Measurements from ENCODE around the gene STPG1.

STPG1 gene

GRCh38 chr1:24319962-24320361, 93.6 kb downstream of the STPG1 start:
- no peak for DNase-seq (ENCODE audit: low read depth)
- TF ChIP-seq, protein P1, sequence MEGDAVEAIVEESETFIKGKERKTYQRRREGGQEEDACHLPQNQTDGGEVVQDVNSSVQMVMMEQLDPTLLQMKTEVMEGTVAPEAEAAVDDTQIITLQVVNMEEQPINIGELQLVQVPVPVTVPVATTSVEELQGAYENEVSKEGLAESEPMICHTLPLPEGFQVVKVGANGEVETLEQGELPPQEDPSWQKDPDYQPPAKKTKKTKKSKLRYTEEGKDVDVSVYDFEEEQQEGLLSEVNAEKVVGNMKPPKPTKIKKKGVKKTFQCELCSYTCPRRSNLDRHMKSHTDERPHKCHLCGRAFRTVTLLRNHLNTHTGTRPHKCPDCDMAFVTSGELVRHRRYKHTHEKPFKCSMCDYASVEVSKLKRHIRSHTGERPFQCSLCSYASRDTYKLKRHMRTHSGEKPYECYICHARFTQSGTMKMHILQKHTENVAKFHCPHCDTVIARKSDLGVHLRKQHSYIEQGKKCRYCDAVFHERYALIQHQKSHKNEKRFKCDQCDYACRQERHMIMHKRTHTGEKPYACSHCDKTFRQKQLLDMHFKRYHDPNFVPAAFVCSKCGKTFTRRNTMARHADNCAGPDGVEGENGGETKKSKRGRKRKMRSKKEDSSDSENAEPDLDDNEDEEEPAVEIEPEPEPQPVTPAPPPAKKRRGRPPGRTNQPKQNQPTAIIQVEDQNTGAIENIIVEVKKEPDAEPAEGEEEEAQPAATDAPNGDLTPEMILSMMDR (conservative IDR thresholded peaks at IDR 0.05; ENCODE audit: low read depth, low read length), result no peak
- H3K4me3 ChIP-seq (ENCODE audit: low read length), result no peak overlapping the region

DNA sequence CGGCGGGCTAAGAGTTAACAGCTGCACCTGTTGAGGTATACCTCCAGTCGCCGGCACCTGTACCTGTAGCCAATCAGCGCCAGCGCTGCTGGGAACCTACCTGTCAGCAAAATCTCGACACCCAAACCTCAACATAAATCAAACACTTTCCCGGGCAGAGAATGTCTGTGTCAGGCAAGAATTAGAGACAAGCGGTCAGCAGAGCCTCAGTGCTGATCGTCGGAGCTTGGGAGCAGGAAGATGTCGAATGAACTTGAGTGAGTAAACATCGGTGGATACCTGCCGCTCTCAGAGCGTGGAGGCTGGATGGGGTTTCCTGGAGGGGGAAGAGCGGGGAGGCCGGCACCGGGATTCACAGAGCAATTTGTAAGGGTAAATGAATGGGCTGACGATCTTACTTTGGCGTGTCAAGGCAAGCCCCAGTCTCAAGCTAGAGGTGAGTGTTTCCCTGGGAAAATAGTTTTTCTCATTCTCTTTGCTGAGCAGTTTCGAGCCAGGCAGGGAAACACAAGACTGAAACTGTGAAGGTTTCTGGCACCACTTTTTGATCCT, 94.2 kb downstream of the STPG1 start, which contains the start of gene GRHL3:
Gene GRHL3, plus strand, starts transcription at position 46 of the 552 bp plus-strand sequence. Its CDS starts 195 bp downstream, at position 241.
- TF ChIP-seq, protein P1 (conservative IDR thresholded peaks at IDR 0.05; ENCODE audit: low read depth, low read length), result no peak
- peak within 1 kb of the TSS; percentile 26 for H3K4me3 ChIP-seq (ENCODE audit: low read length)
- no peak for DNase-seq (ENCODE audit: low read depth)

DNA sequence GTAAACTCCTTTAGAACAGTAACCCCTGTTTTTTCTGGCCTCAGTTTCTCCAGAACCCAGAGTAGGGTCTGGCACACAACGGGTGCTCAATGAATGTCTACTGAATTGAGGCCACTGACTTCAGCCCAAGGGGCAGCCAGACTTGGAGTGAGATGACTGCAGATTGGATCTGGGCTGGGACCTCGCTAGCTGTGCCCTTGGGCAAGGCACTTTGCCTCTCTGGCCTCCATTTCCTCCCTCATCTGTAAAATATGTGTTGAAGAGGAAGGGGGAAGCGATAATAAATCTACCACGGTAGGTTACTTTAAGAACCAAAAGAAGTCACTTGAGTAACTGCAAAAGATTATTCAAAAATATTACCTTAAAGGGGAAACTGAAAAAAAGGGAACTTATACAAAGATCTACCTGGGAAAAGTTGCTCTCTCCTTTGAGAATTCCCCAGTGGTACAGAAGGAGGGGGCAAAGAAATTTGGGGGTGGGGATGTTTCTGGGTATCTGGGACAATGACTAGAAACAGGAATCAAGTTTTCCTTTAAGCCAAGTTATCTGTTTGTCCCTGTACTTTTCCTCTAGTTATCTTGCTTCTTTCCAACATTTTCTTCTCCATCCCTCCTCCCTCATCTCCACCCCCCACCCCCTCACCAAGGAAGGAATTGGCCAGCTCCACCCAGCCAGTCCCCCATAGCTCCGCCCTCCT, 94.8 kb downstream of the STPG1 start:
- no peak for DNase-seq (ENCODE audit: low read depth)
- peak overlapping the region; percentile 26 for H3K4me3 ChIP-seq (ENCODE audit: low read length)
- TF ChIP-seq, protein P1 (conservative IDR thresholded peaks at IDR 0.05; ENCODE audit: low read depth, low read length), result no peak

GRCh38 chr1:24317956-24318614, 95.5 kb downstream of the STPG1 start:
- no peak for DNase-seq (ENCODE audit: low read depth)
- no peak overlapping the region for H3K4me3 ChIP-seq (ENCODE audit: low read length)

GRCh38 chr1:24317081-24317480, 96.5 kb downstream of the STPG1 start:
- no peak overlapping the region for H3K4me3 ChIP-seq (ENCODE audit: low read length)
- TF ChIP-seq, protein P1 (conservative IDR thresholded peaks at IDR 0.05; ENCODE audit: low read depth, low read length), result no peak
- DNase-seq (ENCODE audit: low read depth), result no peak

More at GRCh38 chr1:24317956-24318614, 95.5 kb downstream of the STPG1 start:
- TF ChIP-seq, protein P1 (conservative IDR thresholded peaks at IDR 0.05; ENCODE audit: low read depth, low read length), result no peak

DNA sequence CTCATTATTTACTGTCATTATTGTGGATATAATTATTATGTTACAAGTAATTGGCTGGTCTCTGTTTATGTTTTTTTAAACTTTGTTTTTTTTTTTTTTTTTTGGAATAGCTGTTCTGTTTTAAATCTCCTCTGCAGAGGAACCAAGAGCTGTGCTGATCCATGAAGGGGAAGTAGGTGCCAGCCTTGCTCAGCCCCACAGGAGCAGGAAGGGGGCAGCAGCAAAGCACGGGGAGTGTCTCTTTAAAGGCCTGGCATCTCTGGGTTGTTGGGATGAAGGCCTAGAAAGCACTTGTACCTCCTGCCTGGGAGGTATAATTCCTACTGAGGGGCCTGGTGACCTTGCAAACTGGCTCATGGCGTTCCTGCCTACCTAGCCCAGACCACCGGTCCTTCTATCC, 96.9 kb downstream of the STPG1 start:
- no peak overlapping the region for H3K4me3 ChIP-seq (ENCODE audit: low read length)
- DNase-seq (ENCODE audit: low read depth), result no peak
- TF ChIP-seq, protein P1 (conservative IDR thresholded peaks at IDR 0.05; ENCODE audit: low read depth, low read length), result no peak

Measured in retinal pigment epithelial cell (primary cell).